Activated naive CD4-positive, alpha-beta T cell treated with Interleukin-2 at 50 U/mL for 16 hours (primary cell): ENCODE results near the gene CETP.
"Not testable (repeated sequence)": the region's sequence is repeated elsewhere in the genome, so short reads cannot be mapped to it uniquely, and the experiment has no call there.

Experiments used
- DNase-seq: peaks from one replicate; pipeline ENCODE4 v3.0.0-alpha.2; 2020

The CETP gene

DNA sequence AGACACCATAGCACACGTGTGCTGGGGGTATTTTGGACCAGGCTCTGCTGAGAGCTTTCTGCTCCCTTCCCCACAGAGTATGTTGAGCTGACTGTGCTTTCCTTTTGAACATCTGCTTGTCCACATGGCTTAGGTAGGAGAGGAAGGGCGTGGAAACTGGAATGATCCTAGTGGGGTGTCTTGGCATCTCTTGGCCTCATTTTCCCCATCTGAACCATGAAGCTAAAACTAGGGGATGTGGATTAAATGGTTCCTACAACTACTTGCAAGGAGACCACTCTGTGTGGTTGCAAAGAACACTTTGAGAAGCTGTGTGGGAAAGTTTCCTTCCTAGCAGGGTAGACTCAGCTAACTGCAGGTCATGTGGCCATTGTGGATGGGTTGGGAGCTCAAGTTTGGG is 20.9 kb downstream of the CETP start:
- no peak for DNase-seq

DNA sequence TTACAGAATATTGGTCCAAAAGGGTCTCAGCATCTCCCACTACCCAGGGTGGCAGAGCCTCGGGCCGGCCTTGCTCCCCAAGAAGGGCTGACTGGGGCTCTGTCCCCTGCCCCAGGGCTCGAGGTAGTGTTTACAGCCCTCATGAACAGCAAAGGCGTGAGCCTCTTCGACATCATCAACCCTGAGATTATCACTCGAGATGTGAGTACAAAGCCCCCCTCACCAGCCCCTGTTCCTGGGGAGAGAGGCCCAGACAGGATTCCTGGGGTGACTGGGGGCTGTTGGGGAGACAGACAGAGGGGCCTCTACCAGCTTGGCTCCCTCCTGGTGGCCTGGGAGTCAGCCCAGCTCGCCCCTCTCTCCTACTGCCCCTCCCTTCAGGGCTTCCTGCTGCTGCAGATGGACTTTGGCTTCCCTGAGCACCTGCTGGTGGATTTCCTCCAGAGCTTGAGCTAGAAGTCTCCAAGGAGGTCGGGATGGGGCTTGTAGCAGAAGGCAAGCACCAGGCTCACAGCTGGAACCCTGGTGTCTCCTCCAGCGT is 21.5 kb downstream of the CETP start:
- DNase-seq: no peak

DNA sequence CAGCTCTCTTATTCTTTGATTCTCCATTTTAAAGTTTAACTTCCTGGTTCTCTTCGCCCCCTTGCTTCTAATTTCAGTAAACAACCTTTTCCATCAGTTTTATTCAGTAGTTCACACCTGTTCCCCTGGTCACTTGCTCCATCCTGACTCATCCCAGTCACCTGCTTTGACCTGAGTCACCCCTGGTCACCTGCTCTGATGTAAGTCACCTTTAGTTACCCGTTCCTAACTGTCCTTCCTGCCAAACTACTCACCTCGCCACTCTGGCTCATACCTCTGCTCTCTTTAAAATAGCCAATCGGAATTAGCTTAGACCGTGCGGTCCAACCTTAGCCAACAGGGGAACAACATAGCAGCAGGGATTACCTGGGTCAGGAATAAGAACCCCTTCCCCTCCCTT is 22.9 kb downstream of the CETP start:
- no peak for DNase-seq

- peak; percentile 21 for DNase-seq
Observed at GRCh38 chr16:56985288-56985961, 23.7 kb downstream of the CETP start.

DNA sequence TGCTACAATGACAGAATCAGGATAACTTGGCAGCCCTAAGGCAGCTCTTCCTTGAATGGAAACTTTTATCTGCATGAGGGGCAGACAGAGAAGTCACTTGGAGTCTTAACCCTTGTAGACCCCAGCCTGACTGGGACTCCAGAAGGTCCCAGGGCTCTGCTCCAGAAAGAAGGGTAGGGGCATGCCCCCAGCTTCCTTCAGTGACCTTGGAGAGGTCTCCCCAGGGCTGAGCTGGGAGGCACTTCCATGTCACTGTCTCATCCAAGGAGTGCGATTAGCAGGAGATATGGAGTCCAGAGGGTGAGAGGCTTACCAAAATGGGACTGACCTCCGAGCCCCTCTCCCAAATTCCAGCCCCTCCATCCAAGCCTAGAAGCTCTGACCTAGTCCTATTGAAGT is 24.2 kb downstream of the CETP start:
- no peak for DNase-seq

DNA sequence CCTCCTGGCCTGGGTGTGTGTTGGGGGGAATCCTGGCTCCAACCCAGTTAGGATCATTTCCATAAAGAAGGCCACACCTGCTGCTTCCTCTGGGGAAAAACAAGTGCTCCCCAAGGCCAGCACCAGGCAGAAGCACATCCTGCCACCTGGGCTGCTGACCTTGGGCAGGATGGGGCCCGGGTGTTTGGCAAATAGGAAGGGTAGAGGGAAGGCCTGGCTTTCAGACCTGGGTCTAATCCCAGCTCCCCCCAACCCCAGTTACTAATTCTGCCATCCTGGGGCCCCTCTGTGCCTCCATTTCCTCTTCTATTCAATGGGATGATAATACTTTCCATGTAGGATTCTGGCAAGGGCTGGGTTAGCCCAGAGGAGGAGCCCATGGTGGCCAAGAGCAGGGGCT is 24.6 kb downstream of the CETP start:
- DNase-seq: no peak

DNA sequence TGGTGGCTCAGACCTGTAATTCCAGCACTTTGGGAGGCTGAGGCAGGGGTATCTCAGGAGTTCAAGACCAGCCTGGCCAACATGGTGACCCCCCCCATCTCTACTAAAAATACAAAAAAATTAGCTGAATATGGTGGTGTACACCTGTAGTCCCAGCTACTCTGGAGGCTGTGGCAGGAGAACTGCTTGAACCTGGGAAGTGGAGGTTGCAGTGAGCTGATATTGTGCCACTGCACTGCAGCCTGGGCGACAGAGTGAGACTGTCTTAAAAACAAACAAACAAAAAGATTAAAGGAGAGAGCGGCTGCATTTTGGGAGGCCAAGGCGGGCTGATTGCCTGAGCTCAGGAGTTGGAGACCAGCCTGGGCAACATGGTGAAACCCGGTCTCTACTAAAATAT is 25.2 kb downstream of the CETP start:
- not testable (repeated sequence) for DNase-seq

- no peak for DNase-seq
Observed at GRCh38 chr16:56987692-56988091, 25.9 kb downstream of the CETP start.

DNA sequence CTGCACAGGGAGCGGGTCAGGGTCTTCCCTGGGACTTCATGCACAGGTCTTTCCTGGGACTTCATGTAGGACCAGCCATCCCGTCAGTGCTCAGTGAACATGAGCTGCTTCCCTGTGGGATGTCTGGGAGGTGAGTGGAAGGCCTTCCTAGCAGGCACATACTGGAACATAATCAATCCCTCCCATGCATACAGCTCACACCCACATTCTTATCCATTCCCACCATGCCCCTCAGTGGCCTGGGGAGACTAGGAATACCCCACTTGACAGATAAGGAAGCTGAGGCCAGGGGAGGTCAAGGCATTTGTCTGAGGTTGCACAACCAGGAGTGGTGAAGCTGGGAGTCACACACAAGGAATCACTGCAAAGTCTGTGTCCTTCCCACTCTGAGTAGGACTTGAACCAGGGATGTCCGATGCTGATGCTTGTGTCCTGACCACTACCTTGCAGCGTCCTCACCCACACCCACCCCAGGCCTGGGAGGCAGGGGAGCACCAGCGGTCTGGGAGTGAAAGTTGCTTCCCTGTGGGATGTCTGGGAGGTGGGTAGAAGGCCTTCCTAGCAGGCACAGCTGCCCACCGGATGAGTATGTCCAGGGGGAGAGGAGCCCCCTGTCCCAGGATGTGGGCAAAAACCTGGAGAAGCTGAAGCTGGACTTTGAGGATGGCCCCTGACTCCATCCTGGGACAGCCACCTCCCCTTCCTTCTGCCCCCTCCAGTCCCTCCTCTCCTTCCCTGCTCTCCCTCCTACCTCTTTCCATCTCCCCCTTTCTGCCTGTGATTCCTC is 26.6 kb downstream of the CETP start:
- no peak for DNase-seq

- DNase-seq: peak; percentile 93
Observed at GRCh38 chr16:56988948-56989945, 27.5 kb downstream of the CETP start, which contains the start of gene NLRC5. Gene NLRC5, plus strand, starts transcription at chr16:56989557. Its CDS starts 31,156 bp downstream, at chr16:57020713.

DNA sequence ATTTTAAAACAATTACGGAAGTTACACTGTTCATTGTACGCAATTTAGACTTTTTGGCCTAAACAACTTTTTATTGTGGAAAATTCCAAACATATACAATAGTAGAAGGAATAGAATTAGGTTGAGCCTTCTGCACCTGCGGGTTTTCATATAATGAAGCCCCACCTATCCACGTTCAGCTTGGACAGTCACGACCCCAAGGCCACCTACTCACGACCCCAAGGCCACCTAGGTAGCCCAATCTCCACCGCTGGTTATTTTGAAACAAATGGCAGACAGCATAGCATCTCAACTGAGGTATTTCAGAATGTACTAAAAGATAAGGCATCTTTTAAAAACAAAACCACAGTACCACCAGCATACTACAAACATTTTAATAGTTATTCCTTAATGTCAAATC is 28.2 kb downstream of the CETP start:
- no peak for DNase-seq

GRCh38 chr16:56990407-56991286 is 28.9 kb downstream of the CETP start:
- peak; percentile 44 for DNase-seq

GRCh38 chr16:56992431-56992830 is 30.7 kb downstream of the CETP start:
- DNase-seq: not testable (repeated sequence)

GRCh38 chr16:56993204-56993603 is 31.5 kb downstream of the CETP start:
- no peak for DNase-seq

GRCh38 chr16:56994311-56994710 is 32.6 kb downstream of the CETP start:
- DNase-seq: no peak

DNA sequence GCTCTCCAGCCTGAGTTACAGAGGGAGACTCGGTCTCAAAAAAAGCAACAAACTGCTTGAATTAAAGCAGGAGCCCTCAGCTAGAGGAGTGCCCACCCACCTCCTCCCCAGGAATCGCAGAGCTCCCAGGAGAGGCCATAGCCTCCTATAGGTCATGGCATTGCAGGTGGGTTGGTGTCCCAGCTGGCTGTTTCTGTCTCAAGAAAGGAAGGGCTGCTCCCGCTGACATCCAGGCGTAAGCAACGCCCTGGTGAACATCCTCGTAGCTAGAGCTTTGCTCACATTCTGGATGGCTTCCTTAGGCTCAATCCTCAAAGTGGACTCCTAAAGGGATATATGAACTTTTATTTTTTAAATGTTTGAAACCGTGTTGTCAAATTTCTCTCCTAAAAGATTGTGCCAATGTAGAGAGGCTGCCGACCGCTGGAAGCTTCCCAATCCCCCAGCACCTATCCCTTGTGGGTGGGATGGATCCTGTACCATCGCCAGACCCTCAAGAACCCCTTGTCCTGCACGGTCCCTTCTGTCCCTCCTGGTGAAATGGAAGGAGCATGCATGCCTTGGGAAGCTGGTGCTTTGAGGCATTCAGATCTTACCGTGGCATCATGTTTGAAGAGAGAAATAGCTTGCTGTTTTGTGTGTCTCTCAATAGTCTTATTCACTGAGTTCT is 33.5 kb downstream of the CETP start:
- DNase-seq: no peak

DNA sequence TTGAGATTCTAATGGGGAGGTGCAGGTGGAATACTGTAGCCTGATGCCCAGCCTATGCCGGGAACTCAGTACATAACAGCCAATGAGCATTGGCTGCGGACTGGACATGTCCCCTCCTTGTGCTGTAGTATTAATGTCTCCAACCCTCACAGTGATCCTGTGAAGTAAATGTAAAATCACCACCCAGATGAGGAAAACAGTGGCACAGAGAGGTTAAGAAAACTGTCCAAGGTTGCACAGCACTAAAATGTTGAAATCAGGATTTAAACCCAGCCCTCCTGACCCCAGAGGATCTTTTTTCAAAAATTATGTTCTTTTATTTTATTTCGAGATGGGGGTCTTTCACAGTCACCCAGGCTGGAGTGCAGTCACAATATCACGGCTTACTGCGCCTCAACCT is 35.5 kb downstream of the CETP start:
- no peak for DNase-seq

- no peak for DNase-seq
Observed at GRCh38 chr16:56997931-56998330, 36.2 kb downstream of the CETP start.

GRCh38 chr16:56998352-56998751 is 36.6 kb downstream of the CETP start:
- no peak for DNase-seq

- no peak for DNase-seq
Observed at GRCh38 chr16:56998861-56999260, 37.1 kb downstream of the CETP start.
